Activated T-cell treated with anti-CD3 and anti-CD28 coated beads, Interleukin-2, amount 50 U/mL, for 4 hours (primary cell): ENCODE results near the gene PLSCR1. TPM values are rescaled to one million over a fixed set of nuclear protein-coding genes. Genes with fewer than 3 reads are reported as not detected.
A peak's percentile ranks its signal among the peaks of the same experiment; 100 is the strongest.
"Not testable (repeated sequence)": the region's sequence is repeated elsewhere in the genome, so short reads cannot be mapped to it uniquely, and the experiment has no call there.

ENCODE experiments used
- ATAC-seq, 2 donors: fragments of 200-7000 bp; cut with Tn5 transposase; one replicate each; pipeline ENCODE4 v1.10.0; 2021
- DNase-seq: peaks from one replicate; pipeline ENCODE4 v3.0.0-alpha.2; 2020
- H3K27me3 Mint-ChIP-seq: one replicate; pipeline ENCODE4 v1.8.0; 2021; ENCODE audit warnings: low read depth, mixed read lengths
- H3K36me3 Mint-ChIP-seq: one replicate; pipeline ENCODE4 v1.8.0; 2022; ENCODE audit warnings: mixed read lengths; ENCODE audit not compliant: insufficient read depth
- H3K4me1 Mint-ChIP-seq: one replicate; pipeline ENCODE4 v1.8.0; 2021; ENCODE audit warnings: low read depth, mixed read lengths
- H3K4me3 Mint-ChIP-seq: one replicate; pipeline ENCODE4 v1.8.0; 2021; ENCODE audit warnings: mild to moderate bottlenecking, moderate library complexity, mixed read lengths
- H3K9me3 Mint-ChIP-seq: one replicate; pipeline ENCODE4 v1.8.0; 2021; ENCODE audit warnings: mixed read lengths
- total RNA-seq, 3 donors: library from RNA; stranded (reverse); gene quantifications; one replicate each; pipeline ENCODE4 v1.2.1, GENCODE V29; 2021

The PLSCR1 gene
- total RNA-seq, 3 donors from 2014 or later: 22.4 to 28.7 (median 27.7) TPM

DNA sequence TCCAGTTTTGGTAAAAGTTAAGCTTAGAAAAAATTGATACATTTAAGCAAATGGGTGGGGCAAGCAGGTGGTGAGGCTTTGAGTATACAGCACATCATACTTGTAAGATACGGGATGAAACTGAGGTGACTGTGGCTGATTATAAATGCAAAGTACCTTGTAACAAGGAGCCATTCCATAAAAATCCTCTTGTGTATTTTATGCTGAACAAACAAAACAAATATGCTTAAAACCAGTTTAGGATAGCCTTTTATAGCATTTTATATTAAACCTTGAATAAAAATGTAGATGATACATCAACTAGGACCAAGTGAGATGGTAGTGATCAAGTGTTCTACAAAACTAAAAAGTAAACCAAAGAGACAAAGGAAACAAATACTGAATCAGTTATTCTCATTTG is 3.4 kb downstream of the PLSCR1 start:
- no peaks in the 10 kb centered on the region for H3K27me3 Mint-ChIP-seq
- H3K4me1 Mint-ChIP-seq: peaks cover 52% of the 10 kb centered on the region
- no peak for DNase-seq
- peaks cover 9% of the 10 kb centered on the region for H3K36me3 Mint-ChIP-seq
- peak overlapping the region; percentile 42 for H3K4me3 Mint-ChIP-seq
- ATAC-seq: no peak
- H3K9me3 Mint-ChIP-seq: no peaks in the 10 kb centered on the region

DNA sequence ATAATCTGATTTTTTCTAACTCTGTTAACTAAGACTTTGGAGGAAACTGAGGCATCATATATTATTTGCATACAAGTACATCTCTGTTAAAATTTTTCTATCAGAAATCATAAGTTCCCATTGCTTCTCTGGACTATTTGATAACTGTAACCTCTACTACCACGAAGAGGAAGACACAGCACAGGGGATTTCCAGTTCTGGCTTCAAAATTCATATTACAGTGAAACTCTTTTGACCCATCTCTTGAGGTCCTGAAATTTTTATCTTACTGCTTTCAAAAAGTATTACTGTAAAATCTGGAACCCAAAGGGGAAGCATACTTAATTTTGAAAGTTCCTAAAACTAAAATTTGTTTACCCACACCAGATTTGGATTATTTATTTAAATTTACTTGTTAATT is 4.2 kb downstream of the PLSCR1 start:
- no peak for DNase-seq
- peaks cover 49% of the 10 kb centered on the region for H3K4me1 Mint-ChIP-seq
- no peaks in the 10 kb centered on the region for H3K9me3 Mint-ChIP-seq
- peak overlapping the region; percentile 42 for H3K4me3 Mint-ChIP-seq
- H3K27me3 Mint-ChIP-seq: no peaks in the 10 kb centered on the region
- no peak for ATAC-seq
- peaks cover 9% of the 10 kb centered on the region for H3K36me3 Mint-ChIP-seq

DNA sequence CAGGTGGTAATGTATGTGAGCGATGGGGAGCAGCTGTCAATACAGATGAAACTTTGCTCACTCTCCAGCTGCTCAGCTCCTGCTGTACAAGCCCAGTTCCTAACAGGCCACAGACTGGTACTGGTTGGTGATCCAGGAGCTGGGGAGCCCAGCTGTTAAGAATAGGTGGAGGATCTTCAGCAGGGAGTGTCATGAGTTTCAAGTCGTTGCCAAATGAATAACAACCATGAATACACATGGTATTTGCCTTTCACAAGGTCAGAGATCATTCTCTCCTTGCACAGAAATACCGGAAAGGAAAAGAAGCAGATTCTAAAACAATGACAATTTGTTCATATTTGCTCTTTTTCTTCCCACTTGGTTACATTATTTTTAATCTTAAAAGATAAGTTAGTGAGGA is 5.1 kb downstream of the PLSCR1 start:
- Mint-ChIP-seq H3K4me1 (peaks cover 51% of the 10 kb centered on the region), H3K9me3 (no peaks in the 10 kb centered on the region), H3K27me3 (no peaks in the 10 kb centered on the region), H3K36me3 (peaks cover 15% of the 10 kb centered on the region), H3K4me3 (no peak overlapping the region)
- ATAC-seq (no peak), DNase-seq (no peak)

DNA sequence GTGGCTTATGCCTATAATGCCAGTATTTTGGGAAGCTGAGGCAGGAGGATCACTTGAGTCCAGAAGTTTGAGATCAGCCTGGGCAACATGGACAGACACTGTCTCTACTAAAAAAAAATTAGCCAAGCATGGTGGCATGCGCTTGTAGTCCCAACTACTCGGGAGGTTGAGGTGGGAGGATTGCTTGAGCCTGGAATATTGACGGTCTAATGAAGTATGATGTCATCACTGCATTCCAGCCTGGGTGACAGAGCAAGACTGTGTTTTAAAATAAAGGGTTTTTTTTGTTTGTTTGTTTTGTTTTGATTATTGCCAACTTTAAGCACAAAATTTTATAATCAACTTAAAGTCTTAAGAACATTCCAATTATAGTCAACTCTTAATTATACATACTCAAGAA is 6.8 kb downstream of the PLSCR1 start:
- H3K4me3 Mint-ChIP-seq: no peak overlapping the region
- H3K9me3 Mint-ChIP-seq: no peaks in the 10 kb centered on the region
- ATAC-seq: no peak
- no peak for DNase-seq
- peaks cover 45% of the 10 kb centered on the region for H3K4me1 Mint-ChIP-seq
- H3K36me3 Mint-ChIP-seq: peaks cover 21% of the 10 kb centered on the region
- H3K27me3 Mint-ChIP-seq: no peaks in the 10 kb centered on the region

DNA sequence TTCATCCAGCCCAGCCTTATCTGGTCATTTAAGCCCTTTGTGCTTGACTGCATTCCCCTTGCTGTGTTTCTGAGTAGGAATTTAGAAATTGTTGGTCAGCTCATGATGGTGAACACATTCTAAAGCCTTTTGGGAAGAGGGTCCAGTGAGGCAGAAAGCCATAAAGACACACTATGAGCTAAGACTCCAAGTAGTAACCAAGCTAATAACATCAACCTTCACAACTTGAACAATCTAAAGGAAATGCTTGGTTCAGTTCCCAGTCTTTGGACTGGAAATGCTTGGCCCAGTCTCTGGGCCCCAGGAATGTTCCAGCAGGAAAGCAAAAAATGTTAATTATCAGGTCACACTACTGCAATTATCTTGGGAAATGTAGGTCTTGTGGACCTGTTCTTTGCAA is 7.7 kb downstream of the PLSCR1 start:
- H3K4me3 Mint-ChIP-seq: no peak overlapping the region

DNA sequence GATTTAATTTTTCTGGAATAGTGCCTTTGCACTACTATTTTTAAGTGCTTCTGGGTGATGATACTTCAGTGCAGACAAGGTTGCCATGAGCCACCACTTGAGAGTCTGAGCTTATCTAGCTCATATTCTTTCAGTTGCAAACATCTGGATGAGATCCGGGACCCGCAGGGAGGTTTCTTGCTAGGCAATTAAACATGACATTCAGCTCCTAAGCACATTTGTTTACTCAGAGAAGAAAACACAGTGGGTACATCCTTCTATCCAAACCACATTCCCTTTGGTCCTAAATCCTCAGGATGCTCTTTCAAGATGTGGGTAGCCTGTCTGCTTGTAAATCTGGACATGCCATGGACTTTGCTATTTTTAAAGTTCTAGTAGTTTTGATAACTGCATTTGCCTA is 12.0 kb downstream of the PLSCR1 start:
- Mint-ChIP-seq H3K27me3 (no peaks in the 10 kb centered on the region), H3K4me1 (peaks cover 9% of the 10 kb centered on the region), H3K9me3 (no peaks in the 10 kb centered on the region), H3K4me3 (no peak overlapping the region), H3K36me3 (peaks cover 28% of the 10 kb centered on the region)
- DNase-seq (no peak), ATAC-seq (no peak)

More for the DNA sequence above, 7.7 kb downstream of the PLSCR1 start:
- ATAC-seq: no peak
- no peaks in the 10 kb centered on the region for H3K27me3 Mint-ChIP-seq
- peaks cover 36% of the 10 kb centered on the region for H3K4me1 Mint-ChIP-seq
- no peak for DNase-seq
- peaks cover 20% of the 10 kb centered on the region for H3K36me3 Mint-ChIP-seq
- H3K9me3 Mint-ChIP-seq: no peaks in the 10 kb centered on the region

DNA sequence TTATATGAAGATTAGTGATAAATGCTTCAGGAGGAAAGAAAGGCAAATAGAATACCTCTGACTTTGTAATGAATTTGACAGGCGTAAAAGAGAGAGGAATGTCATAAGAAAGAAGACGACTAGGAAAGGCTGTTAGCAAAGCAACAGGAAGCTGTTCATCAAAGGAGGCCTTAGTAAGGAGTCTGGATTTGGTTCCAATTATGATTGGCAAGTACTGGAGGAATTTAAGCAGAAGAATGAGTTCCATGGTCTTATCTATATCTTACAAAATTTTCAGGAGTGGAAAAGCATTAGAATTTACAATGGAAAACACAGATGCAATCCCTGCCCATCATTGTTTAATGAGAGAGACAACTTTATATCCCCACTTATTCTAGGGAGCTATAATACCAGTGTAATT is 13.8 kb downstream of the PLSCR1 start:
- Mint-ChIP-seq H3K4me3 (no peak overlapping the region), H3K36me3 (peaks cover 24% of the 10 kb centered on the region), H3K4me1 (peaks cover 5% of the 10 kb centered on the region), H3K9me3 (no peaks in the 10 kb centered on the region), H3K27me3 (no peaks in the 10 kb centered on the region)
- ATAC-seq: no peak
- DNase-seq: no peak

DNA sequence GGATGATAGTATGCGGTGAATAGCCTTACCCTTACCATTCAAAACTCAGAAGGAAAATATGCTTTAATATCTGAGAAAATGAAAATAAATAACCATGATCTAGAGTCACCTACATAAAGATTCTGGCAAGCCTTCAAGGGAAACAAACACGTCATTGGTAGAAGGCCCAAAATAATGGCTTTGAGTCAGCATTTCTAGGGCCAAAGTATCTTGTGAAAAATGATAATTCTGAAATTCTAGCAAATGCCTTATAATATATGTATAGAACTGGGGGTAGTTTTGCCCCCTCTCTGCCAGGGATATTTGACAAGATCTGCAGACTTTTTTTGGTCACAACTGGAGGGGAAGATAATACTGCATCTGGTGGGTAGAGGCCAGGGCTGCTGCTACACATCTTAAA is 15.4 kb downstream of the PLSCR1 start:
- DNase-seq: no peak
- no peak for ATAC-seq
- Mint-ChIP-seq H3K36me3 (peaks cover 20% of the 10 kb centered on the region), H3K9me3 (no peaks in the 10 kb centered on the region), H3K27me3 (no peaks in the 10 kb centered on the region), H3K4me3 (no peak overlapping the region), H3K4me1 (no peaks in the 10 kb centered on the region)

DNA sequence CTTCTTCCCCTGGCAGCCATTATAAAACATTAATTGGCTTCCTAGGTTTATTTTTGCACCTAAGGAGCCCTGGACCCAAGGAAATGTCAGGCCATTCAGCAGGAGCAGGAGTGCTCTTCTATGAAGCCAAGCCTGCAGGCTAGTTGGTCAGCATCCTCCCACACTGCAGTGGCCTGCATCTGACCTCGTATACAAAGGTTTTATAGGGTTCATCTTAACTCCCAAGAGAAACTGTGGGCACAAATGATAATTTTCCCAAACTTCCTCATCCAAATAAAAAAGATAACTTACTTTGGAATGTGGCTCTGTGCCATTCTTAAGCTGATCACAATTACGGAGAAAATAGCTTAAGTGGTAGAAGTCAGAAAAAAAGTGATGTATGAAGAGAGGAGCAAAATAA is 19.4 kb downstream of the PLSCR1 start:
- DNase-seq: no peak
- no peak overlapping the region for H3K4me3 Mint-ChIP-seq
- no peaks in the 10 kb centered on the region for H3K27me3 Mint-ChIP-seq
- no peak for ATAC-seq
- H3K4me1 Mint-ChIP-seq: no peaks in the 10 kb centered on the region
- no peaks in the 10 kb centered on the region for H3K9me3 Mint-ChIP-seq
- peaks cover 25% of the 10 kb centered on the region for H3K36me3 Mint-ChIP-seq

DNA sequence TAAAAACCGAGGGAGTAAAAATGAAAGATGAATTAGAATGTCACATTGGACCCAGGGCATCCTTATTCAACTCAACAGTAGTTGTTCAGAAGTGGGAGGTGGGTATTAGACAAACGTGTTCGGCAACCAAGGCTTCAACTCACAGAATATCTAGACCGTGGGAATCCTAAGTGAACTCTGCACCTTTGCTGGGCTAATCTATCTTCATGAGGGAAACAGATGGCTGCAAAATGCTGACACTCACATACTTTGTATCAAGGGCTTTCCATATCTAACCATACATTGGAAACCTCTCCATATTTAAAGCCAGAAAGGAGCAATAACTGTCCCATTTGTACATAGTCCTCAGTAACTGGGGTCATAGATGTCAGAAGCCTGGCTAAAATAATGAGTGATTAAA is 20.9 kb downstream of the PLSCR1 start:
- no peaks in the 10 kb centered on the region for H3K4me1 Mint-ChIP-seq
- DNase-seq (no peak), ATAC-seq (no peak)
- H3K27me3 Mint-ChIP-seq: no peaks in the 10 kb centered on the region
- H3K4me3 Mint-ChIP-seq: no peak overlapping the region
- H3K36me3 Mint-ChIP-seq: peaks cover 29% of the 10 kb centered on the region
- H3K9me3 Mint-ChIP-seq: no peaks in the 10 kb centered on the region

DNA sequence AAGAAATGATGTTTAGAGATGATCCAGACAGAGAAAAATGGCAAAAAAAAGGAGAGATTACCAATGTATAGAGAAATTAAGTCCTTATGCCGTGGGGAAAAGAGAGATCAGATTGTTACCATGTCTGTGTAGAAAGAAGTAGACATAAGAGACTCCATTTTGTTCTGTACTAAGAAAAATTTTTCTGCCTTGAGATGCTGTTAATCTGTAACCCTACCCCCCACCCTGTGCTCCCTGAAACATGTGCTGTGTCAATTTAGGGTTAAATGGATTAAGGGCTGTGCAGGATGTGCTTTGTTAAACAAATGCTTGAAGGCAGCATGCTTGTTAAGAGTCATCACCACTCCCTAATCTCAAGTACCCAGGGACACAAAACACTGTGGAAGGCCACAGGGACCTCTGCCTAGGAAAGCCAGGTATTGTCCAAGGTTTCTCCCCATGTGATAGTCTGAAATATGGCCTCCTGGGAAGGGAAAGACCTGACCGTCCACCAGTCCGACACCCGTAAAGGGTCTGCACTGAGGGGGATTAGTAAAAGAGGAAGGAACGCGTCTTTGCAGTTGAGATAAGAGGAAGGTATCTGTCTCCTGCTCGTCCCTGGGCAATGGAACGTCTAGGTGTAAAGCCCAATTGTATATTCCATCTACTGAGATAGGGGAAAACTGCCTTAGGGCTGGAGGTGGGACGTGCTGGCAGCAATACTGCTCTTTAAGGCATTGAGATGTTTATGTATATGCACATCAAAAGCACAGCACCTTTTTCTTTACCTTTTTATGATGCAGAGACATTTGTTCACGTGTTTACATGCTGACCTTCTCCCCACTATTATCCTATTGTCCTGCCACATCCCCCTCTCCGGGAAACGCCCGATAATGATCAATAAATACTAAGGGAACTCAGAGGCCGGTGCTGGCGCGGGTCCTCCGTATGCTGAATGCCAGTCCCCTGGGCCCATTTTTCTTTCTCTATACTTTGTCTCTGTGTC is 21.9 kb downstream of the PLSCR1 start:
- peaks cover 29% of the 10 kb centered on the region for H3K36me3 Mint-ChIP-seq
- not testable (repeated sequence) for H3K4me3 Mint-ChIP-seq, H3K4me1 Mint-ChIP-seq, H3K27me3 Mint-ChIP-seq, ATAC-seq, DNase-seq, H3K9me3 Mint-ChIP-seq

DNA sequence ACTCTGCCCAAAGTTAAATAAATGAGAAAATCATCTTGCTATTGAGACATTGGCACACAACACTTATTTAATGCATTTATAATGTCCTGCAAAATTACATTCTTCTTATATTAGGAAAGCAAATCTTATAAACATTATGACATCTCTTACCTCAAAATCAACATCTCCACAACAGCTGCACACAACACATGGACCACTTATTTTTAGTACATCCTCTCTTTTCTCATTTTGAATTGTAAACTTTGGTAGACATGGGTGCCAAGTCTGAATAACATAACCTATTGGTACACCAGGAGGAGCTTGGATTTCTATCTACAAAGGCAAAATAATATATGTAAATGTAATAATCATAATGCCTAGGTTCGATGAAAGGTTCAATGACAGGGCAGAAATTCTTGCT is 23.0 kb downstream of the PLSCR1 start:
- DNase-seq: no peak
- H3K9me3 Mint-ChIP-seq: no peaks in the 10 kb centered on the region

DNA sequence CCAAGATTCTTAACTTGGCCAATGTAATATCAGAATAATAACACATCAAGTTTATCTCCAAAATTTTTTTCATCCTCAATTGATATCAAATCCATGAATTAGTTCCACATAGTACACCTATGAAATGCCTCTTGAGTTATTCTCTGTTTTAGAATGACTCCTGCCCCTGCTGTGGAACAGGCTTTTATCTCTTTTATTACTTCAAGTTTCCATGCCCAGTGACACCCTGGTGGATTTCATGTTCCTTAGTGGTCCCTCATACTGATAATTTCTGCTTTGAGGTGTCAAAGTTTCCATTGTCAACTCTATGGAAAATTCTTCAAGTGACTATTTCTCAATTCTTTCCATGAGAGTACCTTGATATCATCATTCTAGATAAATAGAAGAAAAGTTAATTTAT is 24.6 kb downstream of the PLSCR1 start:
- Mint-ChIP-seq H3K9me3 (no peaks in the 10 kb centered on the region), H3K36me3 (peaks cover 32% of the 10 kb centered on the region), H3K4me3 (no peak overlapping the region), H3K4me1 (no peaks in the 10 kb centered on the region), H3K27me3 (no peaks in the 10 kb centered on the region)
- DNase-seq (no peak), ATAC-seq (no peak)

More for the DNA sequence above, 23.0 kb downstream of the PLSCR1 start:
- Mint-ChIP-seq H3K36me3 (peaks cover 32% of the 10 kb centered on the region), H3K4me1 (no peaks in the 10 kb centered on the region), H3K4me3 (no peak overlapping the region), H3K27me3 (no peaks in the 10 kb centered on the region)
- no peak for ATAC-seq

DNA sequence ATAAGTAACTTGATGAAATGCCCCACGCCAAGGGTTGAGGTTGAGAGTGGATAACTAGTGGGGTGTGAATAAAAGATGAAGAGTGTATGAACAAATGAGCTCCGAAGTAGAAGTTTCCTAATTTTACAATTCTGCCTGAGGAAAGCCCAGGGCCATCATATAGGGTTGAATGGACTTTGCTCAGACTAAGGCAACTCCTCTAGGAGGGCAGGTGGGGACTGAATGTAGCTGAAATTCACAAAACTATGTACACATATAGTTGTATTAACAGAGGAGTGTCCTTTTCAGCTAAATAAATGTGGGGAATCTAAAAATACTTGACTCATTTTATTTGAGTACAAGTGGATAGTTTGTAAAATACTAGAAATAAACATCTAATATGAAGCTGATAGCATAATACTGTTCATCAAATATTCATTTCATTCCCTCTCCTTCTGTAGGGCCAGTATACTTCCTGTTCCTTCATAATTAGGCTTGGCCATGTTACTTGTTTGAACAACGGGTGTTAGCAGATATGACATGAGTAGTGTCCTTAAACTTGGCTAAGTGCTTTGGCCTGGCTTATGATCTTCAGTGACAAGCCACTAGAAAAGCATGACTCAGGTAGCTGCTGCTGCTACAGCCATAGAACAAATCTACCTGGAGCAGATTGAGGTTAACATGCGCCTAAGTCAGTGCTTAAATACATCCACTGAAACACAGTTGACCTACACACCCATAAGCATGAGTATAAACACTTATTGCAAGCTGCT is 26.5 kb downstream of the PLSCR1 start:
- ATAC-seq: no peak
- H3K36me3 Mint-ChIP-seq: peaks cover 31% of the 10 kb centered on the region

More for the DNA sequence above, 26.5 kb downstream of the PLSCR1 start:
- no peak for DNase-seq
- no peaks in the 10 kb centered on the region for H3K9me3 Mint-ChIP-seq
- peaks cover 4% of the 10 kb centered on the region for H3K4me1 Mint-ChIP-seq
- H3K4me3 Mint-ChIP-seq: no peak overlapping the region
- no peaks in the 10 kb centered on the region for H3K27me3 Mint-ChIP-seq
